Ectodermal cell (in vitro differentiated cells): ENCODE results near the gene ERC1.
"Not testable (repeated sequence)": the region's sequence is repeated elsewhere in the genome, so short reads cannot be mapped to it uniquely, and the experiment has no call there.

ENCODE experiments used
- H3K27ac ChIP-seq: 2 replicates; pipeline ENCODE4 v1.7.0; 2013; ENCODE audit warnings: mild to moderate bottlenecking, low read depth, low read length; ENCODE audit not compliant: insufficient read depth, poor library complexity, severe bottlenecking
- H3K27me3 ChIP-seq: 2 replicates; pipeline ENCODE4 v1.7.0; 2013; ENCODE audit warnings: mild to moderate bottlenecking, low read length; ENCODE audit not compliant: insufficient read depth, control insufficient read depth, poor library complexity, severe bottlenecking
- H3K36me3 ChIP-seq: one replicate; pipeline ENCODE4 v1.7.0; 2013; ENCODE audit warnings: low read length; ENCODE audit not compliant: control insufficient read depth, insufficient read depth
- H3K4me1 ChIP-seq: one replicate; pipeline ENCODE4 v1.7.0; 2013; ENCODE audit warnings: low read length; ENCODE audit not compliant: control insufficient read depth, insufficient read depth
- H3K4me3 ChIP-seq: 2 replicates; pipeline ENCODE4 v1.7.0; 2013; ENCODE audit warnings: low read depth, low read length, control low read depth; ENCODE audit not compliant: insufficient read depth
- H3K9me3 ChIP-seq: 2 replicates; pipeline ENCODE4 v1.7.0; 2013; ENCODE audit warnings: mild to moderate bottlenecking, low read length, moderate library complexity; ENCODE audit not compliant: control insufficient read depth
- WGBS, 2 experiments: methylation state at CpG; one replicate each; pipeline ENCODE4 v1.1.7; 2013; ENCODE audit warnings: missing lambda C conversion rate in 2 of 2; 5-methylcytosine and 5-hydroxymethylcytosine counted together

ERC1 gene

DNA sequence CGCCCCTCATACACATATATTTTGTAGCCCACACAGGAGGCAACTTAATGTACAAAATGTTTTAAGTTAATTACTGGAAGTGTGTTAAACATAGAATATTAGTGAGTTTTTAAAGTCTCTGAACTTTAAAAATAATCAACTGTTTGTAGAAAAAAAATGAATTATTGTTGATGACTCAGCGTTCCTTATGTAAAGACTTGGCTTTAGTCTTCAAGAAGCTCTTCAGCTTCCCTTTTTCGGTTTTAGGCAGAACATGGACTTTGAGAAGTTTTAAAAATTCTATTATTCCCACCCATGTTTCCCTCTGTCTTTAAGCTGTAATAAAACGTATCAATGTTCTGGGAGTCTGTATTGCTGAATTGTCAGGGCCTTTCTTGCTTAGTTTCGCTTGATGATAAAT, 333.9 kb downstream of the ERC1 start:
- H3K4me3 ChIP-seq = no peak overlapping the region
- H3K27ac ChIP-seq = no peak overlapping the region
- 94 to 99% methylated on average over 4 of the region's 5 CpGs for whole genome bisulfite sequencing, 2 experiments

DNA sequence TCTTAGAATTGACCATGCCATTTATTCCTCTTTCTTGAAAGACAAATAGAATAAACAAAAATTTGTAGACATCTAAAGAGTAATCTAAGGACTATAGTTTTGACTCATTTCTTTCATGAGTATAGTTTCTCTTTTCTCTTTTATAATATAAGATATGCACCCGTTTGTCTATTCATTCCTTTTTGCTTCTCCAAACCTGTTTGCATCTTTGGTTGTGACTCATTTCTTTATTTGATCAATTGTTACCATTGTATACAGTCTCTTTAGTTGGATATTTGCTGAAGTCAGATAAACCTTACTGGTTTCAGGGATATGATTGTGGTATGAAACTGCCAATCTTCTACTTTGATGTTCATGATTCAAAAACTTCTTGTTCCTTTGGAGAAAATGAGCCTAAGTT, 334.6 kb downstream of the ERC1 start:
- H3K27ac ChIP-seq = no peak overlapping the region
- 100% methylated on average over 1 of the region's 1 CpG; no CpG with 5 or more reads in 1 of the 2 experiments for WGBS, 2 experiments
- no peaks in the 10 kb centered on the region for H3K4me1 ChIP-seq
- H3K9me3 ChIP-seq = no peaks in the 10 kb centered on the region
- H3K27me3 ChIP-seq = no peaks in the 10 kb centered on the region
- H3K4me3 ChIP-seq = no peak overlapping the region
- no peaks in the 10 kb centered on the region for H3K36me3 ChIP-seq

More for the DNA sequence above, 333.9 kb downstream of the ERC1 start:
- no peaks in the 10 kb centered on the region for H3K27me3 ChIP-seq
- no peaks in the 10 kb centered on the region for H3K4me1 ChIP-seq
- H3K36me3 ChIP-seq = no peaks in the 10 kb centered on the region
- H3K9me3 ChIP-seq = no peaks in the 10 kb centered on the region

DNA sequence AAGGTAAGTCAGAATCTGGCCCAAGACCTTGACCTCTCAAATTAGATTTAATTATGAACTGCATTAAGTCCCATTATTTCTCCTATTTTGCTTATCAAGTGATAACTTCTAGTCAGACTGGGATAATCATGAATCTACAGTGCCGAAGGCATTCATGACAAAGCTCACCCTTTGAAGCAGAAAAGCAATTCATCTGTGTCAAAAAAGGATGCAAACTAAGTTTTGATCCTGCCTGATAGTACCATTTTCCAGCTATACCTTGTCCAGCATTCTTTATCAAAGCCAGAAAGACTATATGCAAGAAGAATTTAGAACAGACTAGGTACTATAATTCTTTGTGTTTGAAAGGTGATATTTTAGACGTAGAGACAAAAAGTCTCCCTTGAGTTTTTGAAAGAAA, 335.2 kb downstream of the ERC1 start:
- 89 to 95% methylated on average over 2 of the region's 2 CpGs for WGBS, 2 experiments

DNA sequence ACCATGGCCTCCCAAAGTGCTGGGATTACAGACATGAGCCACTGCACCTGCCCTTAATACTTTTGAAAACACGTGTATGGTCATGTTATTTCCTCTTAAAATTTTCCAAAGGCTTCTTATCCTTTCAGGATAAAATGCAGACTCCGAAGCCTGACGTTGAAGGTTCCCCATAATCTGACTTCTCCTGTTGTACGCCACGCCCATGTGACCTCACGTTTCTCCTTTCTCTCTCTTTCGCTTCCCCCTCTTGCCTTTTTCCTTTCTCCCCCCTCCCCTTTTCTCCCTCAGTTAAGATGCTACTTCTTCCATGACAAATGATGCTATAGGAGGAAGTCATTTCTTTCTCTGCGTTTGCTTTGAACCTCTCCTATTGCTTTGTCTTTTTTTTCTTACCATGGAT, 337.4 kb downstream of the ERC1 start:
- no peaks in the 10 kb centered on the region for H3K9me3 ChIP-seq
- 95% methylated on average over 7 to 8 of the region's 8 CpGs for WGBS, 2 experiments
- no peaks in the 10 kb centered on the region for H3K4me1 ChIP-seq
- H3K27ac ChIP-seq = no peak overlapping the region
- H3K27me3 ChIP-seq = no peaks in the 10 kb centered on the region
- H3K4me3 ChIP-seq = no peak overlapping the region
- no peaks in the 10 kb centered on the region for H3K36me3 ChIP-seq

More for the DNA sequence above, 335.2 kb downstream of the ERC1 start:
- Histone ChIP-seq H3K4me1 (no peaks in the 10 kb centered on the region), H3K4me3 (no peak overlapping the region), H3K36me3 (no peaks in the 10 kb centered on the region), H3K27ac (no peak overlapping the region), H3K9me3 (no peaks in the 10 kb centered on the region), H3K27me3 (no peaks in the 10 kb centered on the region)

DNA sequence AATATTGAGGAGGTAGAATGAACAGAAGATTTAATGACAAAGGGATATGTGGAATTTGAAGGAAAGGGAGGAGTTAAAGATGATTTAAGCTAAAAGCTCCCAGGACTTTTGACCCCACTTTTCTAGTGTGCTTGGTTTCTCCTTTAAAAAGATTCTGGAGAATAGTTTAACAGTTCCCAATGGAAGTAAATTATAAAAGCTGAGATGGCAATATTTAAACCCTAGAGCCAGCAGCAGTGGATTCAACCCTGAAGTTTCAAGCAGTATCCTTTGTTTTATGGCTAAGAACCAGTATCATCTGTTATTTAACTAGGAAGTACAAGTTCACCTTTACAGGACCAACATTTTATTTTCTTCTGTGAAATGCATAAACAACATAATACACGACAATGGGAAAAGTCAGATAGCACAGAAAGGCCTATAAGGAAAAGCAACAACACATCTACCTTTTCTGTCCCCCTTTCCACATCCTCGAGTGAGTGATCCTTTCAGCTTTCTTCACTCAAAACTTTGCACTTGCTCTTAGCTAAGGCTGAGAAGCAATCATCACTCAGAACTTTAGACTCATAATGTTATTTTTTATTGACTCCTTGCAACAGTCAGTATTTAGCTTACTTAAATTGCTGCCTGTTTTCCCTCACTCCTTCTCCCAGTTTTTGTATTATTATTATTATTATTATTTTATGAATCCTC, 338.9 kb downstream of the ERC1 start:
- H3K4me1 ChIP-seq = no peaks in the 10 kb centered on the region
- WGBS, 2 experiments = 91 to 93% methylated on average over 2 of the region's 2 CpGs

DNA sequence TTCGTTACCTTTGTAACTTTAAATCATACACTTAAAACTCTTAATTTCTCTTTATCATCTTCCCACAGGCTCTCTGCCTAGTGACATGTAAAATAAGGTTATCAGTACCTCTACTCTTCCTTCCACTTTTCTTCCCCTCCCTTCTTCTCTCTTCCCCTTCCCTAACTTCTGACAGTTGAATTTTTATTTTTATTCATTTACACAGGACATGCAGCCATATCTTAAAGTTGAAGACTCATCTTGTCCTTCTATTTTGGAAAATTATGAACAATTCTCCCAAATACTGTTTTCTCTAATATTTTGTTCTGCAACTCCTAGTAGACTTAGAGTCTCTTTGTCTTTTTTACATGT, 339.4 kb downstream of the ERC1 start:
- Histone ChIP-seq H3K4me1 (no peaks in the 10 kb centered on the region), H3K27ac (no peak overlapping the region), H3K36me3 (no peaks in the 10 kb centered on the region), H3K4me3 (no peak overlapping the region), H3K9me3 (no peaks in the 10 kb centered on the region), H3K27me3 (no peaks in the 10 kb centered on the region)
- 83 to 100% methylated on average over 1 of the region's 1 CpG for WGBS, 2 experiments

More for the DNA sequence above, 338.9 kb downstream of the ERC1 start:
- Histone ChIP-seq H3K27me3 (no peaks in the 10 kb centered on the region), H3K36me3 (no peaks in the 10 kb centered on the region), H3K27ac (no peak overlapping the region), H3K9me3 (no peaks in the 10 kb centered on the region), H3K4me3 (no peak overlapping the region)

DNA sequence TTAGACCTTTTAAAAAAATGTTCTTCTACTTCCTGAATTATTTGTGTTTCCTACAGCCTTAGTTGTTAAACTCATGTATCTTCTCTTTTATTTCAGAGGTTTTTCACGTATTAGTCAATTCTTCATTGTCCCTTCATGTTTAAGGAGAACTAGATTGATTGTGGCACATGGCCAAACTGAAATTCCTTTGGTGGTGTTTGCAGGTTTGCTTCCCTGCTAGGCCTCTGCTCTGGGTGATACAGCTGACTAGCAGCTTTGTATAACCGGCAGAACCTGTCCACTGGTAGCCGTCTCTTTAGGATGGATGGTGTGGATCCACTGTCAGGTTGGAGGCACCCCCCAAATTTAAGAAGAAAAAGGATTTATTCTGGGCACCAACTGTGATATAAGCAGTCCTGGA, 341.3 kb downstream of the ERC1 start:
- H3K27ac ChIP-seq = no peak overlapping the region
- H3K9me3 ChIP-seq = no peaks in the 10 kb centered on the region
- no peaks in the 10 kb centered on the region for H3K4me1 ChIP-seq
- 94 to 97% methylated on average over 3 of the region's 3 CpGs for WGBS, 2 experiments
- no peaks in the 10 kb centered on the region for H3K27me3 ChIP-seq
- H3K4me3 ChIP-seq = no peak overlapping the region
- H3K36me3 ChIP-seq = no peaks in the 10 kb centered on the region

DNA sequence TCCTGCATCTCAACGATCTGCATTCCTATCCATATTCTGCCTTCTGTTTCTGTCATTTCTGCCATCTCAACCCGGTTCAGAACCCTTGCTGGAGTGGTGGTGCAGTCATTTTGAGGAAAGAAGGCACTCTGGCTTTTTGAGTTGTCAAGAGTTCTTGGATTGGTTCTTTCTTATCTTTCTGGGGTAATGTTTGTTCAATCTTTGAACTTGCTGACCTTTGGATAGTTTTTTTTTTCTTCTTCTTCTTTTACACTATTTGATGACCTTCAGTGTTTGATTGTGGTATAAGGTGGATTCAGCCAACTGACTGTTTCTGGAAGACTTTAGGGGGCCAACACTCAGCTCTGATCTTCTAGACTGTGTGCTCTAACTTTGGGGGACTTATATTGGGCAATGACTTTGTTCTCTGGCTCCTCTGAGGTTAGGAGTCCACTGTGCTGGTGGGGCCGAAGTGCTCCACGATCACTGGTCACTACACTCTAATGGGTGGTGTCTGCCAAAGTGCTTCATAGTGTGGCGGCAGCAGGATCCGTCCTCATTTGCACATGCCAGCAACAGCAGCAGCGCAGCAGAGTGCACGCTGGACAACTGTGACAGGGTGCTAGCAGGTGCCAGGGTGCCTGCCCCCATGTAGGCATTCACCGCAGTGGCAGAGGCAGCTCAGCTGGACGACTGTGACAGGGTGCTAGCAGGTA, 347.6 kb downstream of the ERC1 start:
- no peak overlapping the region for H3K27ac ChIP-seq
- 95% methylated on average over 10 of the region's 10 CpGs for WGBS, 2 experiments
- H3K4me1 ChIP-seq = no peaks in the 10 kb centered on the region
- no peaks in the 10 kb centered on the region for H3K9me3 ChIP-seq
- H3K36me3 ChIP-seq = no peaks in the 10 kb centered on the region
- H3K27me3 ChIP-seq = no peaks in the 10 kb centered on the region
- no peak overlapping the region for H3K4me3 ChIP-seq

DNA sequence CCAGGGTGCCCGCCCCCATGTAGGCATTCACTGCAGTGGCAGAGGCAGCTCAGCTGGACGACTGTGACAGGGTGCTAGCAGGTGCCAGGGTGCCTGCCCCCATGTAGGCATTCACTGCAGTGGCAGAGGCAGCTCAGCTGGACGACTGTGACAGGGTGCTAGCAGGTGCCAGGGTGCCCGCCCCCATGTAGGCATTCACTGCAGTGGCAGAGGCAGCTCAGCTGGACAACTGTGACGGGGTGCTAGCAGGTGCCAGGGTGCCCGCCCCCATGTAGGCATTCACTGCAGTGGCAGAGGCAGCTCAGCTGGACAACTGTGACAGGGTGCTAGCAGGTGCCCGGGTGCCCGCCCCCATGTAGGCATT, 348.1 kb downstream of the ERC1 start:
- H3K27me3 ChIP-seq, H3K4me1 ChIP-seq, H3K9me3 ChIP-seq, H3K36me3 ChIP-seq, H3K27ac ChIP-seq, H3K4me3 ChIP-seq: not testable (repeated sequence)
- WGBS, 2 experiments = 94 to 95% methylated on average over 8 of the region's 8 CpGs

DNA sequence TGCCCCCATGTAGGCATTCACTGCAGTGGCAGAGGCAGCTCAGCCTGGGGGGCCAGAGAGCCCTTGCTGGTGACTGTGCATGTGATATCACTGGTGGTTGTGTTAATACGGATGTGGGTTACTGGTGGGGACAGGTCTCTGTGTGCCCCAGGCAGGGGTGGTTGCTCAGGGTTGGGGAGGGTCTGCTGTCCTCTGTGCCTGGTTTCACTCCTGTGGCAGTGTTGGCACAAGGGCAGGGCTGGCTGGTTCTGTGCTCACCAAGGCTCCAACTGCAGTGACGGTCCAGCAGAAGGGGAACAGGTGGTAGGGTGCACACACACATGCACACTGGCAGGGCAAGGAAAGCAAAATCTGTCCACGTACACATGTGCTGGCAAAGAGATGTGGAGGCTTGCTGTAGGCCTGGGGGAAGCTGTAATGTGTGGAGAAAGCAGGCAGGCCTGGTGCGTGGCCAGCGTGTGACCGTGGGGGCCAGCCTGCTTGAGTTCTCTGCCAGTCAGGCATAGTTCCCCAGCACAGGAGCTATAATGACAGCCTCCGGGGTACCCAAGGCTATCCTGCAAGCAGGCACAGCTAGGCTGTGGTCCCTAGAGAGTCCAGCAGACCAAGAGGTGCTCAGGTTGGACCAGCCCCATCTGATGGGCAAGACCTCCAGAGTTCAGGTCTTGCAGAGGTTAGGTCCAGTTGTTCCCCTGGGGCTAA, 348.7 kb downstream of the ERC1 start:
- Histone ChIP-seq H3K27me3 (no peaks in the 10 kb centered on the region), H3K4me3 (no peak overlapping the region), H3K27ac (no peak overlapping the region), H3K4me1 (no peaks in the 10 kb centered on the region), H3K36me3 (no peaks in the 10 kb centered on the region), H3K9me3 (no peaks in the 10 kb centered on the region)
- 95% methylated on average over 7 of the region's 7 CpGs for WGBS, 2 experiments
